ENCODE measurements around the gene TIE1. TPM values are rescaled to one million over a fixed set of nuclear protein-coding genes. Genes with fewer than 3 reads are reported as not detected.

The TIE1 gene
- polyA plus RNA-seq, 1 experiment = not detected

GRCh38 chr1:43363283-43363934 is 62.6 kb downstream of the TIE1 start:
- ChIA-PET CTCF (no interaction called here), POLR2A (no interaction called here)
- H3K27me3 ChIP-seq (ENCODE audit: control insufficient read depth, insufficient read depth, low read length) = no peaks in the 10 kb centered on the region
- H3K36me3 ChIP-seq (ENCODE audit: control insufficient read depth, insufficient read depth, low read length) = peaks cover 21% of the 10 kb centered on the region
- no peak for DNase-seq (ENCODE audit: low read depth)
- no peak for TF ChIP-seq CTCF (IDR thresholded peaks at IDR 0.05; ENCODE audit: insufficient read depth, low read depth, low read length)
- H3K4me3 ChIP-seq (ENCODE audit: low read depth, low read length) = no peak overlapping the region

- peaks cover 21% of the 10 kb centered on the region for H3K36me3 ChIP-seq (ENCODE audit: control insufficient read depth, insufficient read depth, low read length)
Measured at GRCh38 chr1:43363935-43364525, 63.2 kb downstream of the TIE1 start.

GRCh38 chr1:43365678-43366077 is 64.9 kb downstream of the TIE1 start:
- no peaks in the 10 kb centered on the region for H3K27me3 ChIP-seq (ENCODE audit: control insufficient read depth, insufficient read depth, low read length)
- no peak for DNase-seq (ENCODE audit: low read depth)
- no peak for TF ChIP-seq CTCF (IDR thresholded peaks at IDR 0.05; ENCODE audit: insufficient read depth, low read depth, low read length)
- peaks cover 21% of the 10 kb centered on the region for H3K36me3 ChIP-seq (ENCODE audit: control insufficient read depth, insufficient read depth, low read length)
- POLR2A ChIA-PET = no interaction called here
- CTCF ChIA-PET = interaction anchor here (1.2 kb wide), 1 partner anchor 569 kb away, joined by 3 read pairs; no protein-coding TSS in a partner anchor
- no peak overlapping the region for H3K4me3 ChIP-seq (ENCODE audit: low read depth, low read length)

More at GRCh38 chr1:43363935-43364525, 63.2 kb downstream of the TIE1 start:
- POLR2A ChIA-PET = no interaction called here
- CTCF ChIA-PET = interaction anchor here (1.3 kb wide), 1 partner anchor 11 kb away, joined by 4 read pairs; no protein-coding TSS in a partner anchor
- no peak for TF ChIP-seq CTCF (IDR thresholded peaks at IDR 0.05; ENCODE audit: insufficient read depth, low read depth, low read length)
- Histone ChIP-seq H3K4me3 (ENCODE audit: low read depth, low read length) (no peak overlapping the region), H3K27me3 (ENCODE audit: control insufficient read depth, insufficient read depth, low read length) (no peaks in the 10 kb centered on the region)
- DNase-seq (ENCODE audit: low read depth) = no peak

GRCh38 chr1:43366179-43366578 is 65.4 kb downstream of the TIE1 start:
- Histone ChIP-seq H3K27me3 (ENCODE audit: control insufficient read depth, insufficient read depth, low read length) (no peaks in the 10 kb centered on the region), H3K4me3 (ENCODE audit: low read depth, low read length) (peak overlapping the region; percentile 82), H3K36me3 (ENCODE audit: control insufficient read depth, insufficient read depth, low read length) (peaks cover 20% of the 10 kb centered on the region)
- POLR2A ChIA-PET = interaction anchor here (0.6 kb wide), 1 partner anchor 284 kb away, joined by 3 read pairs; the partner anchor contains the start of gene KDM4A
- CTCF ChIA-PET = no interaction called here
- no peak for DNase-seq (ENCODE audit: low read depth)
- TF ChIP-seq CTCF (IDR thresholded peaks at IDR 0.05; ENCODE audit: insufficient read depth, low read depth, low read length) = no peak

GRCh38 chr1:43366601-43367025 is 65.8 kb downstream of the TIE1 start:
- Histone ChIP-seq H3K27me3 (ENCODE audit: control insufficient read depth, insufficient read depth, low read length) (no peaks in the 10 kb centered on the region), H3K4me3 (ENCODE audit: low read depth, low read length) (peak overlapping the region; percentile 82), H3K36me3 (ENCODE audit: control insufficient read depth, insufficient read depth, low read length) (peaks cover 20% of the 10 kb centered on the region)
- no peak for DNase-seq (ENCODE audit: low read depth)
- ChIA-PET CTCF (no interaction called here), POLR2A (interaction anchor here (0.6 kb wide), 2 partner anchors 283 to 284 kb away, joined by 3 to 5 read pairs; partner anchors contain the start of gene KDM4A)
- TF ChIP-seq CTCF (IDR thresholded peaks at IDR 0.05; ENCODE audit: insufficient read depth, low read depth, low read length) = no peak

Measured in BJ (cell line).